B cell (primary cell): Measurements from ENCODE around the gene RAB11FIP5.

Source experiments
- CTCF ChIP-seq: fragments of 200-600 bp; IDR thresholded peaks from one replicate; pipeline ENCODE4 v1.8.0; 2022; ENCODE audit warnings: antibody characterized with exemption, mild to moderate bottlenecking
- EZH2 ChIP-seq: IDR thresholded peaks from 2 replicates; pipeline ENCODE4 v1.6.1; 2012; ENCODE audit warnings: borderline replicate concordance, low read depth, mild to moderate bottlenecking, moderate library complexity, low read length; ENCODE audit not compliant: insufficient read depth, poor library complexity, severe bottlenecking

GRCh38 chr2:73032702-73033097 lies 80.0 kb downstream of the RAB11FIP5 start:
- TF ChIP-seq CTCF (no peak), EZH2 (no peak)
